HCT116 (cell line): ENCODE results near the gene PDE9A. TPM values are rescaled to one million over a fixed set of nuclear protein-coding genes. Genes with fewer than 3 reads are reported as not detected.

Experiments
- ATAC-seq: fragments of 200-7000 bp; cut with Tn5 transposase; 2 replicates; pipeline ENCODE4 v1.9.1; 2020; ENCODE audit warnings: mild to moderate bottlenecking, moderate library complexity
- BruUV-seq: library from RNA; stranded (reverse); fragments of 400-500 nt; replicated peaks from 2 replicates; lab custom pipeline; 2021; lab: Mats Ljungman, UMichigan
- CTCF ChIA-PET: fragments of 300-600 bp; sonication (Branson Sonifier 250); formaldehyde crosslinking; loops from one replicate; lab custom pipeline; 2021; ENCODE audit warnings: antibody characterized with exemption; lab: Charles Lee
- POLR2A ChIA-PET: fragments of 300-600, 350-600 bp; sonication (Branson Sonifier 250); formaldehyde crosslinking; loops from one replicate; lab custom pipeline; 2021; ENCODE audit warnings: antibody characterized with exemption; lab: Charles Lee
- RAD21 ChIA-PET, 2 experiments: fragments of 300-600 bp; sonication (Branson Sonifier 250); formaldehyde crosslinking; loops; one replicate each; lab custom pipeline; 2023; ENCODE audit warnings: low total read pairs in 2 of 2; ENCODE audit not compliant: uncharacterized antibody in 2 of 2, unreplicated experiment in 2 of 2, low non-redundant PET in 1 of 2; lab: Charles Lee
- DNase-seq: peaks from one replicate; pipeline ENCODE4 v3.0.0-alpha.2; 2010; ENCODE audit warnings: low read depth, low spot score
- H2AFZ ChIP-seq: fragments of 200-600 bp; shearing (Covaris generic), sonication (generic); 2 replicates; pipeline ENCODE4 v1.6.1; 2017; ENCODE audit warnings: low read depth, mixed run types, mixed read lengths, antibody characterized with exemption, low read length; ENCODE audit not compliant: poor library complexity, severe bottlenecking
- H3K27ac ChIP-seq: 2 replicates; pipeline ENCODE4 v1.5.1; 2012; ENCODE audit warnings: low read depth, low read length
- H3K27me3 ChIP-seq: fragments of 200-600 bp; sonication (generic); 2 replicates; pipeline ENCODE4 v1.6.1; 2016; ENCODE audit warnings: mixed run types, low read length, mixed read lengths; ENCODE audit not compliant: insufficient read depth
- H3K36me3 ChIP-seq, 2 experiments: fragments of 200-500 bp in 1 of 2; fragments of 200-600 bp in 1 of 2; sonication (Bioruptor generic) in 1 of 2; sonication (generic) in 1 of 2; 2 replicates each; pipeline versions ENCODE4 v1.5.1 to v1.6.1; 2014 to 2016; ENCODE audit warnings: low read length in 2 of 2, inconsistent platforms in 1 of 2, mixed read lengths in 1 of 2, mixed run types in 1 of 2; ENCODE audit not compliant: insufficient read depth in 2 of 2, control insufficient read depth in 1 of 2
- H3K4me1 ChIP-seq, 2 experiments: fragments of 200-600 bp in 1 of 2; sonication (generic) in 1 of 2; 2 replicates each; pipeline versions ENCODE4 v1.5.1 to v1.6.1; 2012 to 2017; ENCODE audit warnings: low read length in 2 of 2, inconsistent platforms in 1 of 2, mild to moderate bottlenecking in 1 of 2, mixed read lengths in 1 of 2, mixed run types in 1 of 2, moderate library complexity in 1 of 2; ENCODE audit not compliant: insufficient read depth in 2 of 2, control insufficient read depth in 1 of 2
- H3K4me2 ChIP-seq: fragments of 200-600 bp; sonication (generic); 2 replicates; pipeline ENCODE4 v1.6.1; 2017; ENCODE audit warnings: mixed run types, low read length, mixed read lengths
- H3K4me3 ChIP-seq, 2 experiments: fragments of 200-600 bp in 1 of 2; sonication (generic) in 1 of 2; replicated peaks in 1 of 2; 2 replicates each; pipeline ENCODE4 v1.5.1; 2011 to 2016; ENCODE audit warnings: low read length in 2 of 2, control low read depth in 1 of 2, low read depth in 1 of 2, mild to moderate bottlenecking in 1 of 2, mixed read lengths in 1 of 2, mixed run types in 1 of 2
- H3K79me2 ChIP-seq: fragments of 200-600 bp; sonication (generic); 2 replicates; pipeline ENCODE4 v1.6.1; 2017; ENCODE audit warnings: mild to moderate bottlenecking, mixed run types, low read length, moderate library complexity, mixed read lengths; ENCODE audit not compliant: insufficient read depth
- H3K9ac ChIP-seq: fragments of 200-600 bp; sonication (generic); 2 replicates; pipeline ENCODE4 v1.6.1; 2016; ENCODE audit warnings: low read length, mixed read lengths
- H3K9me2 ChIP-seq: fragments of 200-600 bp; sonication (generic), shearing (Covaris generic); 2 replicates; pipeline ENCODE4 v1.6.1; 2017; ENCODE audit warnings: mixed run types, mild to moderate bottlenecking, moderate library complexity; ENCODE audit not compliant: insufficient read depth
- H3K9me3 ChIP-seq, 2 experiments: fragments of 200-500 bp in 1 of 2; fragments of 200-600 bp in 1 of 2; sonication (Bioruptor generic) in 1 of 2; sonication (generic) in 1 of 2; 2 replicates each; pipeline ENCODE4 v1.6.1; 2014 to 2017; ENCODE audit warnings: low read length in 2 of 2, mixed read lengths in 2 of 2, inconsistent platforms in 1 of 2, low read depth in 1 of 2, mild to moderate bottlenecking in 1 of 2, mixed run types in 1 of 2, moderate library complexity in 1 of 2; ENCODE audit not compliant: control insufficient read depth in 1 of 2, insufficient read depth in 1 of 2
- H4K20me1 ChIP-seq: fragments of 200-600 bp; sonication (generic), shearing (Covaris generic); 2 replicates; pipeline ENCODE4 v1.6.1; 2017; ENCODE audit warnings: mixed run types, mild to moderate bottlenecking, moderate library complexity; ENCODE audit not compliant: insufficient read depth
- CEBPB ChIP-seq: IDR thresholded peaks from 2 replicates; pipeline ENCODE4 v1.6.1; 2012; ENCODE audit warnings: low read depth
- EGR1 ChIP-seq: IDR thresholded peaks from 2 replicates; pipeline ENCODE4 v1.6.1; 2012; ENCODE audit warnings: low read depth
- ELF1 ChIP-seq: IDR thresholded peaks from 2 replicates; pipeline ENCODE4 v1.6.1; 2012; ENCODE audit warnings: low read depth, borderline replicate concordance
- EZH2 ChIP-seq: fragments of 200-600 bp; sonication (generic); IDR thresholded peaks from 2 replicates; pipeline ENCODE4 v1.6.1; 2017; ENCODE audit warnings: antibody characterized with exemption, mixed run types
- EZH2phosphoT487 ChIP-seq: fragments of 200-600 bp; IDR thresholded peaks from 2 replicates; pipeline ENCODE4 v1.6.1; 2018; ENCODE audit warnings: antibody characterized with exemption, borderline replicate concordance
- POLR2A ChIP-seq: IDR thresholded peaks from 2 replicates; pipeline ENCODE4 v1.7.0; 2011; ENCODE audit warnings: borderline replicate concordance; ENCODE audit not compliant: insufficient read depth, insufficient read length; ENCODE audit errors: extremely low read depth
- POLR2AphosphoS5 ChIP-seq: IDR thresholded peaks from 2 replicates; pipeline ENCODE4 v1.6.1; 2011; ENCODE audit warnings: mild to moderate bottlenecking, low read depth, low read length, moderate library complexity
- RAD21 ChIP-seq: IDR thresholded peaks from 2 replicates; pipeline ENCODE4 v1.6.1; 2012; ENCODE audit warnings: low read depth, mild to moderate bottlenecking
- SIN3A ChIP-seq: IDR thresholded peaks from 2 replicates; pipeline ENCODE4 v1.6.1; 2012; ENCODE audit warnings: low read depth
- SP1 ChIP-seq: IDR thresholded peaks from 2 replicates; pipeline ENCODE4 v1.6.1; 2012; ENCODE audit warnings: low read depth
- SRF ChIP-seq: IDR thresholded peaks from 2 replicates; pipeline ENCODE4 v1.6.1; 2012; ENCODE audit warnings: low read depth
- TCF7L2 ChIP-seq: IDR thresholded peaks from 2 replicates; pipeline ENCODE4 v1.7.0; 2011; ENCODE audit warnings: borderline replicate concordance, inconsistent platforms; ENCODE audit not compliant: insufficient read depth, insufficient read length; ENCODE audit errors: extremely low read depth
- YY1 ChIP-seq: IDR thresholded peaks from 2 replicates; pipeline ENCODE4 v1.6.1; 2011; ENCODE audit warnings: low read length, low read depth, moderate library complexity, mild to moderate bottlenecking; ENCODE audit not compliant: insufficient replicate concordance; ENCODE audit errors: extremely low read depth
- ZFX ChIP-seq: fragments of 450-650 bp; IDR thresholded peaks from 2 replicates; pipeline ENCODE4 v1.6.1; 2017
- ZNF274 ChIP-seq: fragments of 200-500 bp; sonication (Bioruptor generic); IDR thresholded peaks from 2 replicates; pipeline ENCODE4 v1.6.1; 2014; ENCODE audit warnings: mild to moderate bottlenecking, low read depth, low read length, inconsistent platforms
- intact Hi-C: fragments of 100-400 bp; cut with micrococcal nuclease; formaldehyde crosslinking; loops from 2 replicates; pipeline ENCODE4 v1.10.0; 2022
- total RNA-seq: library from RNA; stranded (reverse); gene quantifications from one replicate; pipeline ENCODE4 v1.2.1, GENCODE V29; 2021; ENCODE audit not compliant: unreplicated experiment
- TF ChIP-seq, protein P1 (sequence below): IDR thresholded peaks from 2 replicates; pipeline ENCODE4 v1.6.1; 2012; ENCODE audit warnings: low read depth
- TF ChIP-seq, protein P2 (sequence below): IDR thresholded peaks from 2 replicates; pipeline ENCODE4 v1.6.1; 2012

PDE9A gene
- total RNA-seq, 1 experiment from 2014 or later, result 31.4 TPM

GRCh38 chr21:42615924-42616323 lies 37.5 kb upstream of the PDE9A start:
- H3K4me3 ChIP-seq, result no peak overlapping the region
- TF ChIP-seq POLR2A (no peak), POLR2AphosphoS5 (no peak), RAD21 (no peak), TCF7L2 (no peak), EZH2phosphoT487 (no peak), ZFX (no peak), SIN3A (no peak), ELF1 (no peak), SP1 (no peak), EZH2 (no peak), ZNF274 (no peak), YY1 (no peak), EGR1 (no peak), SRF (no peak), CEBPB (no peak)
- TF ChIP-seq, protein P1, sequence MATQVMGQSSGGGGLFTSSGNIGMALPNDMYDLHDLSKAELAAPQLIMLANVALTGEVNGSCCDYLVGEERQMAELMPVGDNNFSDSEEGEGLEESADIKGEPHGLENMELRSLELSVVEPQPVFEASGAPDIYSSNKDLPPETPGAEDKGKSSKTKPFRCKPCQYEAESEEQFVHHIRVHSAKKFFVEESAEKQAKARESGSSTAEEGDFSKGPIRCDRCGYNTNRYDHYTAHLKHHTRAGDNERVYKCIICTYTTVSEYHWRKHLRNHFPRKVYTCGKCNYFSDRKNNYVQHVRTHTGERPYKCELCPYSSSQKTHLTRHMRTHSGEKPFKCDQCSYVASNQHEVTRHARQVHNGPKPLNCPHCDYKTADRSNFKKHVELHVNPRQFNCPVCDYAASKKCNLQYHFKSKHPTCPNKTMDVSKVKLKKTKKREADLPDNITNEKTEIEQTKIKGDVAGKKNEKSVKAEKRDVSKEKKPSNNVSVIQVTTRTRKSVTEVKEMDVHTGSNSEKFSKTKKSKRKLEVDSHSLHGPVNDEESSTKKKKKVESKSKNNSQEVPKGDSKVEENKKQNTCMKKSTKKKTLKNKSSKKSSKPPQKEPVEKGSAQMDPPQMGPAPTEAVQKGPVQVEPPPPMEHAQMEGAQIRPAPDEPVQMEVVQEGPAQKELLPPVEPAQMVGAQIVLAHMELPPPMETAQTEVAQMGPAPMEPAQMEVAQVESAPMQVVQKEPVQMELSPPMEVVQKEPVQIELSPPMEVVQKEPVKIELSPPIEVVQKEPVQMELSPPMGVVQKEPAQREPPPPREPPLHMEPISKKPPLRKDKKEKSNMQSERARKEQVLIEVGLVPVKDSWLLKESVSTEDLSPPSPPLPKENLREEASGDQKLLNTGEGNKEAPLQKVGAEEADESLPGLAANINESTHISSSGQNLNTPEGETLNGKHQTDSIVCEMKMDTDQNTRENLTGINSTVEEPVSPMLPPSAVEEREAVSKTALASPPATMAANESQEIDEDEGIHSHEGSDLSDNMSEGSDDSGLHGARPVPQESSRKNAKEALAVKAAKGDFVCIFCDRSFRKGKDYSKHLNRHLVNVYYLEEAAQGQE, result no peak
- TF ChIP-seq, protein P2, sequence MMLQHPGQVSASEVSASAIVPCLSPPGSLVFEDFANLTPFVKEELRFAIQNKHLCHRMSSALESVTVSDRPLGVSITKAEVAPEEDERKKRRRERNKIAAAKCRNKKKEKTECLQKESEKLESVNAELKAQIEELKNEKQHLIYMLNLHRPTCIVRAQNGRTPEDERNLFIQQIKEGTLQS, result no peak

More at GRCh38 chr21:42615924-42616323, 37.5 kb upstream of the PDE9A start:
- H3K36me3 ChIP-seq, result no peaks in the 10 kb centered on the region
- H3K4me2 ChIP-seq, result no peak overlapping the region
- H2AFZ ChIP-seq, result no peak overlapping the region
- RAD21 ChIA-PET, result no interaction called here
- CTCF ChIA-PET, result no interaction called here
- H3K27ac ChIP-seq, result no peak overlapping the region
- H3K27me3 ChIP-seq, result peaks cover 3% of the 10 kb centered on the region; the same call in 1 of the 2 replicates
- H3K9me2 ChIP-seq, result no peaks in the 10 kb centered on the region
- BruUV-seq, result no TSS peak
- H3K9me3 ChIP-seq, result no peaks in the 10 kb centered on the region
- no peaks in the 10 kb centered on the region for H3K79me2 ChIP-seq
- intact Hi-C loops, result loop anchor here (10.0 kb wide), 1 partner anchor 109 kb away; no protein-coding TSS in a partner anchor
- ATAC-seq (no peak), DNase-seq (no peak)
- H3K4me1 ChIP-seq, result no peaks in the 10 kb centered on the region; a peak in 1 of 4 replicates
- no peak overlapping the region for H3K9ac ChIP-seq
- no peaks in the 10 kb centered on the region for H4K20me1 ChIP-seq
- POLR2A ChIA-PET, result no interaction called here
